Measurements from ENCODE around the gene NTN1. TPM values are rescaled to one million over a fixed set of nuclear protein-coding genes. Genes with fewer than 3 reads are reported as not detected.

The NTN1 gene
- total RNA-seq, 1 donor from 2014 or later: 0.45 TPM

DNA sequence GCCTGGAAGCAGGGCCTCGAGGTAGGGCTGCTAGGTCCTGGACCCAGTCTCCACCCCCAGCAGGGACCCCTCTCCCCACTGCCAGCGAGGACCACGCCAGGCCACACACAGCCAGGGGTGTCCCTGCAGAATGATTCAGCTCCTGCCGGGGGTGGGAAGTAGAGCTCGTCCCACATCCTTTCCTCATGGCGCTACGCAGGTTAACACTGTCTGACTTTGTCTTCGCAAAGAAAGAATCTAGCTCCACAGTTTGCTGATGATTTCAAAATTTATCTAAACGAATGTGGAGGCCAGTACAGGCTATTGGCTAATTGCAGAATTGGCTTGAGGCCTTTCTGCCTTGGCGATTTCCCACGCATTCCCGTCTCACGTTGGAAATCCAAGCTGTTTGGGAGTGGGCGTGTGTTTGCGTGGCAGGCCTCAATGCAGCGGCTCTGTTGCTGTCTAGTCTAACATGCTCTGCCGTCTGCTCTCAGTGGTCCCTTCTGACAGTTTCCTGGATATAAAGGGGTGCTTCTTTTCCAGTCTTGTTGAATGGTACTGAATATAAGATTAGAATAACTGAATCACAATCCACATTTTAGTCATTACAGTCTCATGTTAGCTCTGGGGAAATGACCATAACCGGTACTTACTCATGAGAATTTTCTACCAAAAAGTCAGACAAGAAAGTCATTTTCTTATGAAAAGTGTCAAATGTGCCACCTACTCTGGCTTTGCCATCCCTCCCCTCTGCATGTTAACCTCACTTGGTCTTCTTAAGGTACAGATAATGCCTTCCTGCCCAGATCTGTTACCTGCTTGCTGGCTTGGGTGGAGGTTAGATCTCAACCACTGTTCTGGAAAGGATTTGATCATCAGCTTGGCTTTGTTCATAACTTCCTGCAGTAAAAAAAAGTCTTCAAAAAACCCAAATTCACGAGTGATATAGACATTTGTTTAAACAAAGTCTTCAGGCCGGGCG is 252.4 kb downstream of the NTN1 start:
- no peaks in the 10 kb centered on the region for H3K9me3 Mint-ChIP-seq
- H3K27ac ChIP-seq: no peak overlapping the region
- H3K4me3 ChIP-seq: no peak overlapping the region
- no peaks in the 10 kb centered on the region for H3K79me2 ChIP-seq (ENCODE audit: low read depth)
- H3F3A ChIP-seq (ENCODE audit: low read depth): no peaks in the 10 kb centered on the region
- no peak overlapping the region for H3K4me3 Mint-ChIP-seq
- no peak overlapping the region for H3K9ac ChIP-seq
- peak overlapping the region; percentile 63 for H3K27ac Mint-ChIP-seq
- DNase-seq (ENCODE audit: low spot score): no peak
- H3K4me1 Mint-ChIP-seq: peaks cover 17% of the 10 kb centered on the region
- H4K20me1 ChIP-seq (ENCODE audit: low read depth): no peaks in the 10 kb centered on the region
- H2AFZ ChIP-seq (replicated peaks): no peak overlapping the region
- H3K27me3 ChIP-seq: no peaks in the 10 kb centered on the region
- TF ChIP-seq EZH2 (IDR thresholded peaks at IDR 0.05): no peak
- no peak for TF ChIP-seq EZH2phosphoT487 (IDR thresholded peaks at IDR 0.05)
- TF ChIP-seq CTCF (IDR thresholded peaks at IDR 0.05): no peak
- peaks cover 2% of the 10 kb centered on the region for H3K27me3 Mint-ChIP-seq (ENCODE audit: insufficient read depth, low read depth)
- peaks cover 8% of the 10 kb centered on the region for H3K4me1 ChIP-seq
- no peaks in the 10 kb centered on the region for H3K9me3 ChIP-seq (ENCODE audit: low read depth)
- no peaks in the 10 kb centered on the region for H3K36me3 ChIP-seq
- H3K4me2 ChIP-seq: no peak overlapping the region
- no peaks in the 10 kb centered on the region for H3K36me3 Mint-ChIP-seq

DNA sequence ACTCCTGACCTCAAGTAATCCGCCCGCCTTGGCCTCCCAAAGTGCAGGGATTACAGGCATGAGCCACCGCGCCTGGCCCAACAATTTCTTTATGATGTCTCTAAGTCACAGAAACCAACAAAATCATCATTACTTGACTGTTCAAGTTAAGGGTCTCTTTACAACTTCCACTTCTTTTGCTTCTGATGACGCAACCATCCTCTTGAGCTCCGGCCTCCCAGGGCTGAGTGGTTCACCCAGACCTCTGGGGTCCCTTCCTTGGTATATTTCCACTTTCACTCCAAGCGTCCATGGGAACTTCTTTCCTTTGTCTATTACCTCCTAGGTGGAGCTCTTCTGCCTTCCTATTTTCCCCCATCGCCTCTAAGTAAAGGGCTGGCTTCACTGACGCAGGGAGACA is 253.7 kb downstream of the NTN1 start:
- Histone ChIP-seq H3K4me2 (no peak overlapping the region), H4K20me1 (ENCODE audit: low read depth) (no peaks in the 10 kb centered on the region), H3K9ac (no peak overlapping the region), H2AFZ (replicated peaks) (no peak overlapping the region), H3K36me3 (no peaks in the 10 kb centered on the region), H3K27ac (no peak overlapping the region), H3K9me3 (ENCODE audit: low read depth) (no peaks in the 10 kb centered on the region), H3K4me1 (peaks cover 8% of the 10 kb centered on the region), H3F3A (ENCODE audit: low read depth) (no peaks in the 10 kb centered on the region), H3K4me3 (no peak overlapping the region), H3K27me3 (no peaks in the 10 kb centered on the region), H3K79me2 (ENCODE audit: low read depth) (no peaks in the 10 kb centered on the region)
- Mint-ChIP-seq H3K4me1 (peaks cover 17% of the 10 kb centered on the region), H3K4me3 (no peak overlapping the region), H3K27me3 (ENCODE audit: insufficient read depth, low read depth) (peaks cover 2% of the 10 kb centered on the region), H3K27ac (no peak overlapping the region), H3K36me3 (no peaks in the 10 kb centered on the region), H3K9me3 (no peaks in the 10 kb centered on the region)
- TF ChIP-seq EZH2 (IDR thresholded peaks at IDR 0.05) (no peak), CTCF (IDR thresholded peaks at IDR 0.05) (no peak), EZH2phosphoT487 (IDR thresholded peaks at IDR 0.05) (no peak)
- no peak for DNase-seq (ENCODE audit: low spot score)

DNA sequence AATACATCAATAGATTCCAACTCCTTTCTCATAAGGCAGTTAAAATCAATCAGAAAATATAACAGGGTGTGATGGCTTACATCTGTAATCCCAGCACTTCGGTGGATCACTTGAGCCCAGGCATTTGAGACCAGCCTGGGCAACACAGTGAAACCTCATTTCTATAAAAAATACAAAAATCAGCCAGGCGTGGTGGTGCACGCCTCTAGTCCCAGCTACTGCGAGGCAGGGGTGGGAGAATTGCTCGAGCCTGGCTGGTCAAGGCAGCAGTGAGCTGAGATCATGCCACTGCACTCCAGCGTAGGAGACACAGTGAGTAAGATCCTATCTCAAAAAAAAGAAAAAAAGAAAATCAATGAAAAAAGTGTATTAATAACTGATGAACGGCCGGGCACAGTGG is 258.6 kb downstream of the NTN1 start:
- no peak overlapping the region for H3K27ac Mint-ChIP-seq
- Histone ChIP-seq H3K36me3 (no peaks in the 10 kb centered on the region), H3K79me2 (ENCODE audit: low read depth) (no peaks in the 10 kb centered on the region), H3K27me3 (no peaks in the 10 kb centered on the region), H3K9me3 (ENCODE audit: low read depth) (no peaks in the 10 kb centered on the region), H3K4me1 (no peaks in the 10 kb centered on the region), H4K20me1 (ENCODE audit: low read depth) (no peaks in the 10 kb centered on the region), H3K4me3 (no peak overlapping the region), H3F3A (ENCODE audit: low read depth) (no peaks in the 10 kb centered on the region), H3K9ac (no peak overlapping the region), H3K4me2 (no peak overlapping the region), H2AFZ (replicated peaks) (no peak overlapping the region), H3K27ac (no peak overlapping the region)
- H3K4me3 Mint-ChIP-seq: no peak overlapping the region
- no peaks in the 10 kb centered on the region for H3K36me3 Mint-ChIP-seq
- TF ChIP-seq EZH2 (IDR thresholded peaks at IDR 0.05) (no peak), CTCF (IDR thresholded peaks at IDR 0.05) (no peak), EZH2phosphoT487 (IDR thresholded peaks at IDR 0.05) (no peak)
- H3K9me3 Mint-ChIP-seq: no peaks in the 10 kb centered on the region
- peaks cover 3% of the 10 kb centered on the region for H3K4me1 Mint-ChIP-seq
- H3K27me3 Mint-ChIP-seq (ENCODE audit: insufficient read depth, low read depth): no peaks in the 10 kb centered on the region
- no peak for DNase-seq (ENCODE audit: low spot score)
